HG02571 (cell line): ENCODE results near the gene TPCN2.
"Not testable (repeated sequence)": the region's sequence is repeated elsewhere in the genome, so short reads cannot be mapped to it uniquely, and the experiment has no call there.

Source experiments
- ATAC-seq: cut with Tn5 transposase; IDR thresholded peaks from one replicate; pipeline ENCODE4 v1.9.1; 2021; ENCODE audit warnings: mild to moderate bottlenecking, moderate library complexity; ENCODE audit not compliant: unreplicated experiment

Gene TPCN2

DNA sequence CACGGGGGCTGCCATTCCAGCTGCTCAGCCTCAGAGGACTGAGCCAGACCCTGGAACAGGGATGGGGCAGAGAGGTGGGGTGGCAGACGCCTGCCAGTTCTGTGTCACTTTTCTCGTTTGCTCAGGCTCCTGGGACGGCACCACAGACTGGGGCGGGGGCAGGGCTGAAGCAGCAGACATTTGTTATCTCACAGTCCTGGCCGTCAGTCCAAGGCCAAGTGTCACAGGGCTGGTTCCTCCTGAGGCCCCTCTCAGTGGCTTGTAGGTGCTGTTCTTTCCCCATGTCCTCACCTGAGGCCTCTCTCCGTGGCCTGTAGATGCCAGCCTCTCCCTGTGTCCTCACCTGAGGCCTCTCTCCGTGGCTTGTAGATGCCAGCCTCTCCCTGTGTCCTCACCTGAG is 24.7 kb downstream of the TPCN2 start:
- no peak for ATAC-seq

DNA sequence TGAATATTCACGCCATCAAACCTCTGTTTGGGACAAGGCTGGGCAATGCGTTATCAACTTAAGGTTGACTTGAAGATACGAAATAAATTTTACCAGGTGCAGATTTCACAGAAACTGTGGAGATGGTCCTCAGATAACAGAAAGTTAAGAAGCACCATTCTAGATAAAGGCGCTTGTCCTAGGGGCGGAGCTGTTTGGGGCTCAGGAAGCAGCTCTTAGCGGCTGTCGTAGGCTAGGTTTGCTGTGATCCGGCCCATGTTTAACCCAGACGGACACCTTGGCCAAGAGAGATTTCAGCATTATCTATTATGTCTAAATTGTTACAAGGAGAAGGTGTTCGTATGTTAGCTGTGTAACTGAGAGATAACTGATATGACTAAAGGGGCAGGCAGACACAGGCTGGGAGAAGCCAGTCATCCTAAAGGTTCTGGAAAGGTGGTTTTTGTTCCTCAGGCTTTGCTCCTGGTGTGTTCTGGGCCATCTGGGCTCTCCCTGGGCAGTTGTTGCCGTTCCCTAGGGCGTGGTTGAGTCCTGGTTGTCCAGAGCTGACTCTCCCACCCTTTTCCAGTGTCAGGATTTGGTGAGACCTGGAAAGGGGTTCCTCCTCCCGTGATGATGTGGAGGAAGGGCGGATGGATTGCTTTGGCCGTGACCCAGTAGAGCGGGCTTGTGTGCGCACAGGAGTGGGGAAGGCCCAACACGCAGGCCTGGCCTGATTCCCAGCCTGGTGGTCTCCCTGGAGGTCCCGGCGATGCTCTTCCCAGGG is 25.8 kb downstream of the TPCN2 start:
- ATAC-seq: no peak

DNA sequence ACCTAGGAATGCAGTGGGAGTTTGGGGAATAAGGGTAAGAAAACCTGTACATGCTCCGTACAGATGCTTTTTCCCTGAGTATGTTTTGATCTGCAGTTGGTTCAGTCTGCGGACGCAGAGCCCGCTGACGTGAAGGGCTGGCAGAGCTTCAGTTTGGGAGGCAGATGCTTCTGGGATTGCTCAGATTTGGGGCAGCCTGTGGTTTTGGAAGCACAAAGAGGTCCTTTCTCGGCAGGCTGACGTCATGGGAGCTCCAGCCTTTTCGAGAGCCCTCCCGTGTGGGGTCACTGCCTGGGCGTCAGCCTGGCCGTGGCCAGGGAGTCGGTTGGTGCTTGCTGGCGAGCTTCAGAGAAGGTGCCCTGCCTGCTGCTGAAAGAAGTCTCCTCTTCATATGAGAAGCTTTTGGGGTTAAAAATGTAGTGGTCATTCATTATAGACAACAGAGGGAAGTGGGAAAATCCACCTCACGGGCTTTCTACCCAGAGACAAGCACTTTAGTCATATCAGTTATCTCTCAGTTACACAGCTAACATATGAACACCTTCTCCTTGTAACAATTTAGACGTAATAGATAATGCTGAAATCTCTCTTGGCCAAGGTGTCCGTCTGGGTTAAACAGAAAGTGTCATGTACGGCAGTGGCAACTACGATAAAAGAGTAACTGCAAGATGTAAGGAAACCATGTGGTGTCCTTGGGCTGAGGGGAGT is 26.8 kb downstream of the TPCN2 start:
- no peak for ATAC-seq

DNA sequence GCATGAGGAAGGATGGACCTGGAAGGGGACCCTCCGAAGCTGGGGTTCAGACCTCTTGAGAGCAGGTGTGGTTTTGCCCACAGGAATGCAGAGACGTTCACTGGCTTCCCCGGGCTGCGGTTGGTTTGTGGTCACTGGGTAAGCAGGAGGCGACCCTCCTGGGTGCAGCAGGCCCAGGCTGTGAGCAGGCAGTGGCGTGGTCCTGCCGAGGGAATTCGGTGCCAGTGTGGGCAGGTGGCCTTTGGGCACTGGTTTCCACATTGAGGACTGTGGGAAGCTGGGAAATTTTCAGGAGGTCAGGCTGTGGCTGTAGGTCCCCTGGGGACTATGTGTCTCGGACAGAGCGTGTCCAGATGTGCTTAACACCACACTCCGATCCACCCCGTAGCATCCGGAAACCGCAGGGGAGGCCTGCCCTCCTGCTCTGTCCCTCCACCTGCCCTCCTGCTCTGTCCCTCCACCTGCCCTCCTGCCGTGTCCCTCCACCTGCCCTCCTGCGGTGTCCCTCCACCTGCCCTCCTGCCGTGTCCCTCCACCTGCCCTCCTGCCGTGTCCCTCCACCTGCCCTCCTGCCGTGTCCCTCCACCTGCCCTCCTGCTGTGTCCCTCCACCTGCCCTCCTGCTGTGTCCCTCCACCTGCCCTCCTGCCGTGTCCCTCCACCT is 27.5 kb downstream of the TPCN2 start:
- no peak for ATAC-seq

DNA sequence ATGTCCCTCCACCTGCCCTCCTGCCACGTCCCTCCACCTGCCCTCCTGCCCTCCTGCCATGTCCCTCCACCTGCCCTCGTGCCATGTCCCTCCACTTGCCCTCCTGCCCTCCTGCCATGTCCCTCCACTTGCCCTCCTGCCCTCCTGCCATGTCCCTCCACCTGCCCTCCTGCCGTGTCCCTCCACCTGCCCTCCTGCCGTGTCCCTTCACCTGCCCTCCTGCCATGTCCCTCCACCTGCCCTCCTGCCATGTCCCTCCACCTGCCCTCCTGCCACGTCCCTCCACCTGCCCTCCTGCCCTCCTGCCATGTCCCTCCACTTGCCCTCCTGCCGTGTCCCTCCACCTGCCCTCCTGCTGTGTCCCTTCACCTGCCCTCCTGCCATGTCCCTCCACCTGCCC is 28.2 kb downstream of the TPCN2 start:
- ATAC-seq: not testable (repeated sequence)

DNA sequence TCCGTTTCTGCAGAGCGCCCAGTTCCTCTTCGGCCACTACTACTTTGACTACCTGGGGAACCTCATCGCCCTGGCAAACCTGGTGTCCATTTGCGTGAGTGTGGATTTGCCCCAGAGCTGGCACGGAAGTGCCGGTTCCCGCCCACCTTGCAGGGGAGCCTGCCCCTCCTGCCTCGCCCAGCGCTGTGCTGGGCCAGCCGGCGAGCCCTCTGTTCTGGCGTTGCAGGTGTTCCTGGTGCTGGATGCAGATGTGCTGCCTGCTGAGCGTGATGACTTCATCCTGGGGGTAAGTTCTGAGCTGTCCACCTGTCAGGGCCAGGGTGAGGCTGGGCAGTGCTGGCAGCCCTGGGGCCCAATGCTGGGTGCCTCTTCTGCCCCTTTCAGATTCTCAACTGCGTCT is 29.8 kb downstream of the TPCN2 start:
- no peak for ATAC-seq

DNA sequence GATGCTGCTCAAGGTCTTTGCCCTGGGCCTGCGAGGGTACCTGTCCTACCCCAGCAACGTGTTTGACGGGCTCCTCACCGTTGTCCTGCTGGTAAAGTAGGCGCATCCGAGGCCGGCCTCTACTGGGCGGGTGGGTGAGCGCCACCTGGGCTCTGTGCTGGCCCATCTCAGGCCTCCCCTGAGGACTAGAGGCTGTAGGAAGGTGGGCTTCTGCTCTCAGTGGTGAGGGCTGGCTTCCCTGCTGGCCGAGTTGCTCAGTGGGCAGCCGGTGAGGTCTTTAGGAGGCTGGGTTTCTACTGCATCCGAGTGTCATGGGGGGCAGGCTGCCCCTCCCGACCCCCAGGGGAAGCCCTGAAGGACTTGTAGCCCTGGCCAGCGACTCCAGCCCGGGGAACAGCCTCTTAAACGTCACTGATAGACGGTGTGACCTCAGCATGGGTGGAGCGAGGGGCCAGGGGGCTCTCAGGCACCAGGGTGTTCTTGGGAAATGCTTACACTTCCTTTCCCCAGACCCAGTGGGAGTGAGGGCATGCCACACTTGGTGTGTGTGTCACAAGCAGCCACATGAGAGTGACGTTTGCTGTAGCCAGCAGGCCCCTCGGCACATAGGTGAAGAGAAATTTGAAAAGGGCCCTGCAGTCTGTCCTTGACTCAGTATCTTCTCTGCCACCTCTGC is 30.3 kb downstream of the TPCN2 start:
- no peak for ATAC-seq

DNA sequence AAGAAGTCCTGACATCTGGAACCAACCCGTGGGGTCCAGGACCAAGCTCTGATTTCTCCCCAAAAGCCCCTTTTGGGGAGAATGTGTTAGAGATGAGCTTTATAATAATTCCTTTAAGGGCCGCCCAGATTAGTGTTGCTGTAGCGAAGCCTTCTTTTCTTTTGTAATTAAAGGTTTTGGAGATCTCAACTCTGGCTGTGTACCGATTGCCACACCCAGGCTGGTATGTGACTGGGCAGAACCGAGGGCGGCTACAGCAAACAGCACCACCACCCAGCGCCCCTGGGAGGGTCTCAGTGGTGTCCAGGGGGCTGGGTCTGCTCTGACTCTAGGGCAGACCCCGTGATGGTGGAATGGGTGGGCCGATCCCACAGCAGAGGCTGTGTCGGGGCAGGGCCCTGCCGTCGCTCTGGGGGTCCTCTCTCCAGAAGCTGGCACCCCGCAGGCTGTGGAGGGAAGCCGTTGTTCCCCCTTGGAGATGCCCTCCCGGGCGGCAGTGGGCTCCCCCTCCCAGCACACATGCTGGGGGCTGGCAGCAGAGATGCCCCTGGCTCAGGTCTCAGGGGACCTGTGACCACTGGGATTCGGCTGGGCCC is 31.0 kb downstream of the TPCN2 start:
- ATAC-seq: no peak

DNA sequence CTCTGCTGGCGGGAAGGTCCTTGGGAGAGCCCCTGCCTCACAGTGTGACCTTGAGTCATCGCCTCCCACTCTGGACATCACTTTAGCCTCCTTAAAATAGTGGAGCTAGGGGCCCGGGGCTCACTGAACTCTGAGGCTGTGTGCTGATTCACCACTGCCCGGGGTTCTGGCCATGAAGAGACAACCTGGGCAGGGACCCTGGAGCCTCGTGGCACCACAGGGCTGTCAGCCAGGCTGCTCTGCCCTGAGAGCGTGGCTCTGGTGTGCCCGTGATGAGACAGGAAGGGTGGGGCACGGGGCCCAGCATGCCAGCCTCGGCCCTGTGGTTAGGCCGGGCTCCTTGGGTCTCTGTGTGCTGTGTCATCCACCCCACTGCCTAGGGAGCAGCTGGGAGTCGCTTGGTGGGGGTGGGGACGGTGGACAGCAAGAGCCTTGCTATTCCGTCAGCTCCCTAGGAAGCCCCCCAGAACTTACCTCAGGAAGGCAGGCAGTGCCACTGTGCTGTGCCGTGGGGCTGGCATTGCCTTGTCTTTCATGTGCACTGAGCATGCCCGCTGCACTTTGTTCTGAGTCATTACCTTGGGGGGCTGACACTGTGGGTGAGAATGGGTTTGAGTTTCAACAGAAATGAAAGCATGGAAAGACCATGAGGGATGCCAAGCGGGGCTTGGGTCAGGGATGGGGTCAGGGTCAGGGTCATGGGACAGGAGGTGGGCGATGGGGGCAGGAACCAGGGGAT is 31.7 kb downstream of the TPCN2 start:
- ATAC-seq: no peak

DNA sequence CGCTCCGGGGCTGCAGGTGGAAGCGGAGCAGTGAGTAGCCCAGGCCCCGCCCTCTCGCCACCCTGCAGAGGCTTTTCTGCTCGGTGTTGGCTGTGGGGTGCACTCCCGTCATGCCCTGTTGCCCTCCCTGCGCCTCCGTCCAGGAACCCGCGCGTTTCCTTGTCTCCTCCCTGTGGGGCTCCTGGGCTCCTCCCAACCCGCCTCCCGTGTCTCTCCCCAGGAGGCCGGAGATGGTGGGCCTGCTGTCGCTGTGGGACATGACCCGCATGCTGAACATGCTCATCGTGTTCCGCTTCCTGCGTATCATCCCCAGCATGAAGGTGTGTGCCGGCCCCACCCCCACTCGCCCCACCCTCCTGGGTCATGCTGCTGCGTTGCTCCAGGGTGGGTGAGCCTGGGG is 32.4 kb downstream of the TPCN2 start:
- no peak for ATAC-seq

DNA sequence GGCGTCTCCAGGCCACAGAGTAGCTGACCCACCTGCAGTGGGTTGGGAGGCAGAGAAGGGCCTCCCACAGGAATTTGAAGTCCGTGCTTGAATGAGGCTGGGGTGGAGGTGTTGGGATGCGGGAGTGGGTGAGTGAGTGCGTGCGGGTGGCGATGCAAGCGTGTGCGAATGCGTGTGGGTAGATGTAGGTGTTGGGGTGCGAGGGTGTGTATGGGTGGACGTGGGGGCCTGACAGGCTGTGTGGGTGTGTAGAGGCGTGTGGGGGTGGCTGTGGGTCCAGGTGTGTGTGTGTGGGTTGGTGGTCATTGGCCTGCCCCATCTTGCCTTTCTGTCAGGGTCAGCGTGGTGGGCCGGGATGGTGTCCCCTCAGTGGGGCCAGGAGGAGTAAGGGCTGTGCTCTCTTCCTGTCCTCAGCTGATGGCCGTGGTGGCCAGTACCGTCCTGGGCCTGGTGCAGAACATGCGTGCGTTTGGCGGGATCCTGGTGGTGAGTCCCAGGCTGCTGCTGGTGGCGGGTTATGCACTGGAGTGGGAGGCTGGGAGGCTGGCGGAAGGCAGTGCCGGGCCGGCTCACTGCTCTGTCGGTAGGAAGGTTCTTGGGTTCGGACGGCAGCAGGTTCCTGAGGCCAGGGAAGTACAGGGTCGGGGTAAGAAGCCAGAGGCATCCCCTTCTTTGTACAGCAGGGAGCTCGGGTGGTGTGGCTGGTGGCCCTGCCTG is 35.0 kb downstream of the TPCN2 start:
- no peak for ATAC-seq

DNA sequence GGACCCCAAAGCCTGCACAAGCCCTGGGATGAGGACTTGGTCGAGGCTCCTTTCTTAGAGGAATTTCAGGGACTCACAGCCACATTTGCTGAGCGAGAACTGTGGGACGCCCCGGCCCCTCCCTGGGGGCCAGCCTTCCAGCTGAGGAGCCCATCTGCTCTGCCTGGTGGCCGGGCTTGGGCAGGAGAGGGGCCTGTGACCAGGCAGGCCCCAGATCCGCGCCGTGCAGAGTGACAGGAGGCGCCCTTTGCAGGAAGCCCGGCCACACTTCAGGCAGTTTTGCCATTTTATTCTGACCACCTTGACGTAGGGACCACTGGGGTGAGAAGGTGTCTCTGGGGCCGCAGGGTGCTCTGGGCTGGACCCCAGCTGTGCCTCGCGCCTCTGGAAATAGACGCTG is 35.6 kb downstream of the TPCN2 start:
- ATAC-seq: no peak

DNA sequence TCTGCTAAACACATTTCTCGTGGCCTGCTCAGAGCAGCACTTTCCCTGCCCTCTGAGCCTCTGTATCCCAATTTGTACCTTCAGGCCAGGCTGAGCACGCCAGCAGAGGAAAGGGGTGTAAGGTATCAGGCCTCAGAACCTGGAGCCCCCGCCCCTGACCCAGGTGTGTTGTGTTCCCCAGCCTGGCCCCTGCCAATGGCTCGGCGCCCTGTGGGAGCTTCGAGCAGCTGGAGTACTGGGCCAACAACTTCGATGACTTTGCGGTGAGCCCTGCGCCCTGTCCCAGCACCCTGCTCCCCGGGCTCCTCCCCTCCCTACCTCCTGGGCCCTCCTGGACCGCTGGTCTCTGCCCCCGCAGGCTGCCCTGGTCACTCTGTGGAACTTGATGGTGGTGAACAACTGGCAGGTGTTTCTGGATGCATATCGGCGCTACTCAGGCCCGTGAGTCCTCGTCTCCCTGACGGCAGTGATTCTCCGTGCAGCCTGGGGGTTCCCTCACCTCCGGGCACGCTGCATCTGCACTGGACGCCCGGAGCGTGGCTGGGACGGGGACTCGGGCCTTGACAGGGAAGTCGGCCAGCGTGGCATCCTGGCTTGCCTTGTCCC is 36.9 kb downstream of the TPCN2 start:
- no peak for ATAC-seq

DNA sequence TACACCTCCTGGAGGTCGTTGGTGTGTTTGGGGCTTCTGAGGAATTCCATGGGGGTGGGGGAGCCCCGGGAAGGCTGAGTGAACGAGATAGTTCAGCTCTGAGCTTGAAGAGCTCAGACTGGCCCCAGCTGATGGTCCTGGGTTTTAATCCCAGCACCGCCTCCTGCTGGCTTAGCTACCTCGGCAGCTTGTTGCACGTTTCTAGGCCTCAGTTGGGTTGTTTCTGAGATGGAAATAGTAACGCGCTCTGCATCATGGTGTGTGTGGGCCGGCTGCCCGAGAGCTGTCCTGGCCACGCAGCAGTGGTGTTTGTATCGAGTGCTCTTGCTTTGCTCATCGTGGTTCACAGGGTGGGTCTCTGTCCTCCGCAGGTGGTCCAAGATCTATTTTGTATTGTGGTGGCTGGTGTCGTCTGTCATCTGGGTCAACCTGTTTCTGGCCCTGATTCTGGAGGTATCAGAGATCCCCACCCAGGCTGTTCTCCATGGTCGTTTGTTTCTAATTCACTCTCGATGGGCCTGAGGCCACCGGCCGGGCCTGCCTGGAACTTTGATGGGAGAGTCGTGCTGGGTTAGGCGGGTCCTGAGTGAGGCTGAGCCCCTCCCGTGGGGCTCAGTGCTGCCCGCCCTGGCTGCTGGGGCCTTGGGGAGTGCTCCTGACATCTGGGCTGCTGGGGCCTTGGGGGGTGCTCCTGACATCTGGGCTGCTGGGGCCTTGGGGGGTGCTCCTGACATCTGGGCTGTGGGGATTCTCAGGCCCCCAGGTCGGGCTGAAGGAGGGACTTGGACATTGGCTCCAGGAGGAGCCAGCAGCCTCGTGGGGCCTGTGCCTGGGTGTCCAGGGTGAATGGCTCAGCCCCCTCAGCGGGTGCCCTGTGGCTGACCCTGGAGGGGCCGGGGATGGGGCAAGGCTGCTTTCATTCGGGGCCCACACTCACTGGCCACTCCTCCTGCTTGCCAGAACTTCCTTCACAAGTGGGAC is 37.7 kb downstream of the TPCN2 start:
- ATAC-seq: no peak

DNA sequence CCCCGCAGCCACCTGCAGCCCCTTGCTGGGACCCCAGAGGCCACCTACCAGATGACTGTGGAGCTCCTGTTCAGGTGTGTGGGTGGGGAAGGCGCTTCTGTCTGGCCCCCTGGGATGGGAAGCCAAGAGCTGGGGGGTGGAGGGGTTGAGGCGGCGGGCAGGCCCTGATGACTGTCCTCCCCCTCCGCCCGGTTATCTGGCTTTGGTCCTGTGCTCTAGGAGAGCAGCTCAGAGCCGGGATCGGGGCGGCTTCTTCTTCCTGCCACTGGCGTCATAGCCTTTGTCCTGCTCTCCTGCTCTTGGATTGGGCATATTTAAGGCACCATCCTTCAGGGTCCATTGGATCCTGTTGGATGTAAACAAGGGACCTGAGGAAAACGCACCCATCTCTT is 38.4 kb downstream of the TPCN2 start:
- no peak for ATAC-seq

DNA sequence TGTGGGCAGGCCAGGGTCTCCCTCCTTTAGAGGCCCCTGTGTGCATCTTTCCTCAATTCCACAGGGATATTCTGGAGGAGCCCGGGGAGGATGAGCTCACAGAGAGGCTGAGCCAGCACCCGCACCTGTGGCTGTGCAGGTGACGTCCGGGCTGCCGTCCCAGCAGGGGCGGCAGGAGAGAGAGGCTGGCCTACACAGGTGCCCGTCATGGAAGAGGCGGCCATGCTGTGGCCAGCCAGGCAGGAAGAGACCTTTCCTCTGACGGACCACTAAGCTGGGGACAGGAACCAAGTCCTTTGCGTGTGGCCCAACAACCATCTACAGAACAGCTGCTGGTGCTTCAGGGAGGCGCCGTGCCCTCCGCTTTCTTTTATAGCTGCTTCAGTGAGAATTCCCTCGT is 39.1 kb downstream of the TPCN2 start:
- no peak for ATAC-seq

DNA sequence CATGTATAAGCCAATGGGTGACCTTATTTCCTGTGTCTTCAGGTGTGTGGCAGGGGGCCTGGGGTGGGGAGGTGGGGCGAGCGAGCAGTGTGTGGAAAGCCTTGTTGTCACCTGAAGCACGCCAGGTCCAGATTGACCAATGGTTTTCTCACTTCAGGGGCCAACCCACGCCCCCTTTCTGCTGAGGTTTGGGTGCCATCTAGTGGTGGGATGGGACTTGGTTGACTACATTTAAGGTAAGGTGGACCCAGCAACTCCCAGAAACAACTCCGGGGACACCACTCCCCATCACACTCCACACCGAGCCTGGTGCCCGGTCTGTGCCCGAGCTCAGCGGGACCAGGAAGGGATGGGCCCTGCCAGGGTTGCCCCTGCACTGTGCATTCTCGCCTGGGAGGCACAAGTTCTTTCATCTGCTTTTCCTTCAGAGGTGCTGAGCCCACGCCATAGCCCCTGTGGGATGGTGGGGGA is 40.0 kb downstream of the TPCN2 start:
- no peak for ATAC-seq

DNA sequence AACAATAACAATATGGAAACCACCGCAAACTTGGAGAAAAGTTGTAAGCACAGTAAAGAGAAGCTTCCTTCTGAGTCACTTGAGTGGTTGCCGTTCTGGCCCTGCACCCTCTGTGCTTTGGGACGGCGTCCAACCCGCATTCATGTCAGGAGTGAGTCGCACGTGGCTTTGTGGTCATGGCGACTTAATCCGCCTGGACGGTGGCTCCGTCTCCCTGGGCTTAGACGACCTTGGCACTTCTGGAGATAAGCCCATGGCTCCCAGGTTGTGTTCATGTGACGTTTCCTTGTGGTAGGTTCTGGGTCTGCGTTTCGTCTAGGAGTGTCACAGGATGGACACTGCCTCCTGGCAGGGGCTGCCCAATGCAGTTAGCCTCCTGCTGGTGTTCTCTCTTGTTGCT is 40.5 kb downstream of the TPCN2 start:
- ATAC-seq: no peak
